HL-60 (cell line): Measurements from ENCODE around the gene ZNG1F.
"Not testable (repeated sequence)": the region's sequence is repeated elsewhere in the genome, so short reads cannot be mapped to it uniquely, and the experiment has no call there.

Experiments used
- DNase-seq, 2 experiments: peaks; one replicate each; pipeline ENCODE4 v3.0.0-alpha.2; 2010 to 2020; ENCODE audit warnings: low read depth in 1 of 2, low spot score in 1 of 2
- H3K27ac ChIP-seq: fragments of 250-450 bp; sonication (Bioruptor Pico); replicated peaks from 2 replicates; pipeline ENCODE4 v1.5.1; 2020; ENCODE audit warnings: mild to moderate bottlenecking, moderate library complexity
- H3K27me3 ChIP-seq: fragments of 250-450 bp; sonication (Bioruptor Pico); 2 replicates; pipeline ENCODE4 v1.5.1; 2021; ENCODE audit warnings: mild to moderate bottlenecking, moderate library complexity; ENCODE audit not compliant: insufficient read depth, poor library complexity, severe bottlenecking
- H3K4me3 ChIP-seq: replicated peaks from 2 replicates; pipeline ENCODE4 v1.5.1; 2011; ENCODE audit warnings: mild to moderate bottlenecking, control low read depth, low read length; ENCODE audit not compliant: insufficient read depth

The ZNG1F gene

GRCh38 chr9:41110913-41111312 lies 78.2 kb downstream of the ZNG1F start:
- not testable (repeated sequence) for H3K27me3 ChIP-seq, DNase-seq, H3K27ac ChIP-seq, H3K4me3 ChIP-seq

- H3K27ac ChIP-seq, DNase-seq, H3K4me3 ChIP-seq, H3K27me3 ChIP-seq: not testable (repeated sequence)
Observed at GRCh38 chr9:41109253-41109652, 79.9 kb downstream of the ZNG1F start.

- DNase-seq: not testable (repeated sequence)
Observed at GRCh38 chr9:41108816-41109215, 80.3 kb downstream of the ZNG1F start.

GRCh38 chr9:41106472-41107116 lies 82.5 kb downstream of the ZNG1F start:
- DNase-seq, H3K4me3 ChIP-seq, H3K27ac ChIP-seq, H3K27me3 ChIP-seq: not testable (repeated sequence)

More at GRCh38 chr9:41108816-41109215, 80.3 kb downstream of the ZNG1F start:
- H3K4me3 ChIP-seq, H3K27me3 ChIP-seq, H3K27ac ChIP-seq: not testable (repeated sequence)

- not testable (repeated sequence) for H3K4me3 ChIP-seq, DNase-seq, H3K27me3 ChIP-seq, H3K27ac ChIP-seq
Observed at GRCh38 chr9:41105557-41106253, 83.4 kb downstream of the ZNG1F start.

- H3K27me3 ChIP-seq, H3K27ac ChIP-seq, H3K4me3 ChIP-seq, DNase-seq: not testable (repeated sequence)
Observed at GRCh38 chr9:41104542-41104941, 84.6 kb downstream of the ZNG1F start.

GRCh38 chr9:41100508-41100907 lies 88.6 kb downstream of the ZNG1F start:
- H3K27ac ChIP-seq, DNase-seq, H3K4me3 ChIP-seq, H3K27me3 ChIP-seq: not testable (repeated sequence)

- H3K27me3 ChIP-seq, H3K4me3 ChIP-seq, H3K27ac ChIP-seq, DNase-seq: not testable (repeated sequence)
Observed at GRCh38 chr9:41098759-41099158, 90.4 kb downstream of the ZNG1F start.

GRCh38 chr9:41095060-41095459 lies 94.1 kb downstream of the ZNG1F start:
- DNase-seq, H3K27me3 ChIP-seq: not testable (repeated sequence)

GRCh38 chr9:41094010-41094773 lies 94.9 kb downstream of the ZNG1F start:
- not testable (repeated sequence) for H3K27me3 ChIP-seq, H3K4me3 ChIP-seq, DNase-seq, H3K27ac ChIP-seq

More at GRCh38 chr9:41095060-41095459, 94.1 kb downstream of the ZNG1F start:
- not testable (repeated sequence) for H3K27ac ChIP-seq, H3K4me3 ChIP-seq

GRCh38 chr9:41090922-41091321 lies 98.2 kb downstream of the ZNG1F start:
- H3K27me3 ChIP-seq, H3K27ac ChIP-seq, H3K4me3 ChIP-seq, DNase-seq: not testable (repeated sequence)

- DNase-seq, H3K27ac ChIP-seq: not testable (repeated sequence)
Observed at GRCh38 chr9:41090386-41090785, 98.7 kb downstream of the ZNG1F start.

GRCh38 chr9:41088450-41089059 lies 100.6 kb downstream of the ZNG1F start:
- H3K27me3 ChIP-seq, DNase-seq, H3K4me3 ChIP-seq, H3K27ac ChIP-seq: not testable (repeated sequence)

More at GRCh38 chr9:41090386-41090785, 98.7 kb downstream of the ZNG1F start:
- H3K4me3 ChIP-seq, H3K27me3 ChIP-seq: not testable (repeated sequence)

- H3K27me3 ChIP-seq, H3K27ac ChIP-seq, DNase-seq, H3K4me3 ChIP-seq: not testable (repeated sequence)
Observed at GRCh38 chr9:41087929-41088328, 101.2 kb downstream of the ZNG1F start.
